Erythroblast (primary cell): Measurements from ENCODE around the gene DNAH2.

Experiments used
- GATA1 ChIP-seq: IDR thresholded peaks from 2 replicates; pipeline ENCODE4 v1.6.1; 2011; ENCODE audit warnings: low read depth, mild to moderate bottlenecking, control low read depth, low read length, moderate library complexity
- POLR2A ChIP-seq: IDR thresholded peaks from 2 replicates; pipeline ENCODE4 v1.6.1; 2011; ENCODE audit warnings: mild to moderate bottlenecking, low read length

DNA sequence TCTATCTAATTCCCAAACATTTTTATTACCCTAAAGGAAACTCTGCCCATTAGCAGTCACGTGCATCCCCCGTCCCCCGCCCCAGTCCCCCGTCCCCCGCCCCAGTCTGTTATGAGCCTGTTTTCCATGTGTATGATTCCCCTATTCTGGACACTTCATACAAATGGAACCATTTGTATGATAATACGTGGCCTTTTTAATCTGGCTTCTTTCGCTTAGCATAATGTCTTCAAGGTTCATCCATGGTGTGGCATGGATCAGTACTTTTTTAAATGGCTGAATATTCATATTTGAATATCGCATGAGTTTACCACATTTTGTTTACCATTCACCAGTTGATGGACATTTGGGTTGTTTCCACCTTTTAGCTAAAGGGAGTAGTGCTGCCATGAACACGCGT lies 49.5 kb downstream of the DNAH2 start:
- TF ChIP-seq POLR2A (no peak), GATA1 (no peak)
